ENCODE measurements around the gene CACNA1S. TPM values are rescaled to one million over a fixed set of nuclear protein-coding genes. Genes with fewer than 3 reads are reported as not detected.

CACNA1S gene
- polyA plus RNA-seq, 1 experiment: not detected

DNA sequence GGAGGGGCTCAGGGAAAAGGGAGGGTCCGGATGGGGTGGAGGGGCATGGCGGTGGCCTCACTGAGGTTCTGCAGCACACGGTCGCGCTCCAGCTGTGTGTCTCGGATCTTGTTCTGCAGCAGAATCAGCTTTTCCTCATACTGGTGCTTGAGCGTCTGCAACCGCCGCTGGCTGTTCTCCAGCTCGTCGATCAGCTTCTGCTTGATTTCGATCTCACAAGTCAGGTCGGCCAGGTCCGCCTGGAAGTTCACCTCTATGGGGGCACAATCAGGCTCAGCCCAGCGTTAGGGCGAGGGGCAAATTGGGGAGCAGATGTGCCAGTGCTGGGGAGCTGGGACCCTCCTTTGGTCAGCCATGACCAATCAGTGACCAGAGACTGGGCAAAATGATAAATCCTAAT, 113.9 kb downstream of the CACNA1S start:
- no peak overlapping the region for H3K27ac ChIP-seq (ENCODE audit: low read depth, low read length)
- no peak for TF ChIP-seq CTCF (IDR thresholded peaks at IDR 0.05; ENCODE audit: low read depth, low read length)
- DNase-seq (ENCODE audit: low read depth, low spot score): no peak
- H3K9me3 ChIP-seq (ENCODE audit: control insufficient read depth, insufficient read depth, low read length): no peaks in the 10 kb centered on the region; the same call in 1 of the 2 replicates
- ChIA-PET POLR2A (interaction anchor here (0.7 kb wide), 1 partner anchor 26 kb away, joined by 5 read pairs; no protein-coding TSS in a partner anchor), CTCF (interaction anchor here (0.7 to 1.5 kb wide), 2 partner anchors 26 to 46 kb away, joined by 3 read pairs; no protein-coding TSS in a partner anchor)
- H3K27me3 ChIP-seq (ENCODE audit: control insufficient read depth, insufficient read depth, low read length): no peaks in the 10 kb centered on the region
- H3K4me3 ChIP-seq (ENCODE audit: low read depth, low read length): no peak overlapping the region

DNA sequence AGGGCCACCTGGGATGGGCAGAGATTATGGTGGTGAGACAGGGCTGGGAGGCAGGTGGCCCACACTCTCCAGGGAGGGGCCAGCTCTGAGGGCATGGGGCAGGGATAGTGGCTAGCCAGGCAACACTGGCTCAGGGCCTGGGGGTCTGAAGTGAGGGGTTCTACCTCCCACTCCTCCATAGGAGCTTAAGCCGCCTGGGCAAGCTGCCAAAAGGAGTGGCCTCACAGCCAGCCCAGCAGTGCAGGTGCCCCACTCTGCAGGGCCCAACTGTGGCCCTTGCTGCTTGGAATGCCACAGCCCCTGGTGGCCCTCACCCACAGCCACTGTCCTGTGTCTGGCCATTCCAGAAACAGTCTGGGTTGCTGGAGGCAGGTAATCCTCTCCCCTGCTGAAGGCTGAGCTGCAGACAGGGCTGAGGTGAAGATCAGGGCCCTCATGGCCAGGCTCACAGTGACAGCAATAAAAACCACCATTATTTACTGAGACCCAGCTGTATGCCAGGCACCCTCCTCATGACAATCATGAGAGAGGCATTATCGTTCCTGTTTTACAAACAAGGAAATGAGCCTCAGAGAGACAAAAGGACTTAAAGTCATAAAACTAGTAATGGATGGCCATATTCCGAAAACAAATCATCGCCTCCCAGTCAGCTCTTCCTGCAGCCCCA, 119.7 kb downstream of the CACNA1S start:
- DNase-seq (ENCODE audit: low read depth, low spot score): no peak
- Histone ChIP-seq H3K9me3 (ENCODE audit: control insufficient read depth, insufficient read depth, low read length) (no peaks in the 10 kb centered on the region), H3K27me3 (ENCODE audit: control insufficient read depth, insufficient read depth, low read length) (peaks cover 2% of the 10 kb centered on the region), H3K4me3 (ENCODE audit: low read depth, low read length) (no peak overlapping the region), H3K27ac (ENCODE audit: low read depth, low read length) (no peak overlapping the region)
- no peak for TF ChIP-seq CTCF (IDR thresholded peaks at IDR 0.05; ENCODE audit: low read depth, low read length)
- ChIA-PET CTCF (interaction anchor here (1.5 kb wide), 1 partner anchor 21 kb away, joined by 6 read pairs; no protein-coding TSS in a partner anchor), POLR2A (no interaction called here)

DNA sequence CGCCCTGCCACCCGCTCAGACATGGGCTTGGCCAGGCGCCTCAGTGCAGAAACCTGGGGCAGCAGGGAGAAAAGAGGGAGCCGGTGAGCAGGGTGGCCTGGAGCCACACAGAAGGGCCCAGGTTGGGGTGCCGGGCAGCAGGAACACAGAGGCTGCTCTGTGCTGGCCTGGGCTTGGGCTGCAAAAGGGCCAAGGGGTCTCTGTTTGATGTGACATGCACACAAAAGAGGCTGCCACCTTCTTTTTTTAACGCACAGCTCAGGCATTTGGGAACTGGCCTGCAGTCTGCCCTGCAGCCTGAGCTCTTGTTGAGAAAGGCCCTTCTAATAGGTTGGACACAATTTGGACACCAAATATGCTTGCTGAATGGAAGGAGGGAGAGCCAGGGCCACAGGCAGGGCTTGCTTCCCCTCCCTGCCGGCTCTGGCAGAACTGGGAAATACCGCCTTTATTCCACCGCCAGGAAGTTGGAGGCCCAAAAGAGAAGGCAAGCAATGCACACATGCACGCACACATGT, 121.1 kb downstream of the CACNA1S start:
- no peak for DNase-seq (ENCODE audit: low read depth, low spot score)
- Histone ChIP-seq H3K9me3 (ENCODE audit: control insufficient read depth, insufficient read depth, low read length) (no peaks in the 10 kb centered on the region), H3K27me3 (ENCODE audit: control insufficient read depth, insufficient read depth, low read length) (peaks cover 2% of the 10 kb centered on the region), H3K27ac (ENCODE audit: low read depth, low read length) (no peak overlapping the region), H3K4me3 (ENCODE audit: low read depth, low read length) (no peak overlapping the region)
- ChIA-PET CTCF (interaction anchor here (1.5 kb wide), 1 partner anchor 20 kb away, joined by 6 read pairs; no protein-coding TSS in a partner anchor), POLR2A (no interaction called here)
- no peak for TF ChIP-seq CTCF (IDR thresholded peaks at IDR 0.05; ENCODE audit: low read depth, low read length)

- CTCF ChIA-PET: no interaction called here
- peaks cover 2% of the 10 kb centered on the region for H3K27me3 ChIP-seq (ENCODE audit: control insufficient read depth, insufficient read depth, low read length)
- H3K9me3 ChIP-seq (ENCODE audit: control insufficient read depth, insufficient read depth, low read length): no peaks in the 10 kb centered on the region
- H3K27ac ChIP-seq (ENCODE audit: low read depth, low read length): no peak overlapping the region
- POLR2A ChIA-PET: no interaction called here
- no peak for DNase-seq (ENCODE audit: low read depth, low spot score)
- TF ChIP-seq CTCF (IDR thresholded peaks at IDR 0.05; ENCODE audit: low read depth, low read length): no peak
- H3K4me3 ChIP-seq (ENCODE audit: low read depth, low read length): no peak overlapping the region
Measured at GRCh38 chr1:200990114-200990513, 122.1 kb downstream of the CACNA1S start.

Other genes starting within 250 kb of the CACNA1S start
- gene GPR25, start 239.4 kb downstream of the CACNA1S start, polyA plus RNA-seq (2011; rRNA removed): not detected in 2 replicates
- gene INAVA, start 217.5 kb downstream of the CACNA1S start, polyA plus RNA-seq (2011; rRNA removed): 0.02 and 0.16 TPM in 2 replicates
- gene KIF21B, start 88.7 kb downstream of the CACNA1S start, polyA plus RNA-seq (2011; rRNA removed): 0.22 and 0.24 TPM in 2 replicates
- gene ASCL5, start 14.8 kb upstream of the CACNA1S start, polyA plus RNA-seq (2011; rRNA removed): not detected in 2 replicates
- 81.7 and 103 TPM in 2 replicates for gene TMEM9, start 42.0 kb upstream of the CACNA1S start, polyA plus RNA-seq (2011; rRNA removed)
- 0.01 TPM in 1 of 2 replicates, not detected in the other for gene IGFN1, start 78.4 kb upstream of the CACNA1S start, polyA plus RNA-seq (2011; rRNA removed)
- gene PKP1, start 171.1 kb upstream of the CACNA1S start, polyA plus RNA-seq (2011; rRNA removed): 0.04 TPM in 2 replicates

Measured in AG04450 (cell line).